Lower lobe of right lung (tissue), 2 donors: ENCODE data around the gene LHCGR. TPM values are rescaled to one million over a fixed set of nuclear protein-coding genes. Genes with fewer than 3 reads are reported as not detected.

ENCODE experiments used
- ATAC-seq, 2 donors: fragments of 200-7000 bp; cut with Tn5 transposase; one replicate each; pipeline ENCODE4 v1.9.1; 2020 to 2022; ENCODE audit warnings: mild to moderate bottlenecking in 2 of 2, moderate library complexity in 2 of 2
- DNase-seq: peaks from one replicate; pipeline ENCODE4 v3.0.0-alpha.2; 2020
- H3K27ac ChIP-seq: fragments of 200-600 bp; one replicate; pipeline ENCODE4 v1.8.0; 2022
- H3K27me3 ChIP-seq: fragments of 200-600 bp; one replicate; pipeline ENCODE4 v1.8.0; 2022; ENCODE audit warnings: low read depth
- H3K36me3 ChIP-seq: fragments of 200-600 bp; one replicate; pipeline ENCODE4 v1.8.0; 2022; ENCODE audit warnings: mild to moderate bottlenecking
- H3K4me1 ChIP-seq: fragments of 200-600 bp; one replicate; pipeline ENCODE4 v1.8.0; 2022
- H3K4me3 ChIP-seq: fragments of 200-600 bp; one replicate; pipeline ENCODE4 v1.8.0; 2022; ENCODE audit warnings: mild to moderate bottlenecking
- H3K9me3 ChIP-seq: fragments of 200-600 bp; one replicate; pipeline ENCODE4 v1.8.0; 2022
- CTCF ChIP-seq: fragments of 200-600 bp; IDR thresholded peaks from one replicate; pipeline ENCODE4 v1.8.0; 2022; ENCODE audit warnings: antibody characterized with exemption, mild to moderate bottlenecking
- intact Hi-C: fragments of 100-400 bp; cut with DNase I; formaldehyde crosslinking; loops from one replicate; pipeline ENCODE4 v1.11.0; 2022
- total RNA-seq: library from RNA; stranded (reverse); fragmentation: NEBNext Ultra II Directional; extraction: Animal tissue kit (Norgen Biotek cat#: 25700); gene quantifications from one replicate; pipeline ENCODE4 v1.2.1, GENCODE V29; 2021
- donor health status: DM: no; HTN: yes; CAD: no; lungs with severe emphysema.

The LHCGR gene
- total RNA-seq, 1 donor from 2014 or later: 0.30 TPM

- no peak overlapping the region for H3K27ac ChIP-seq
- no peak for TF ChIP-seq CTCF
- no peak for ATAC-seq
Measured at GRCh38 chr2:48691935-48692691, 63.4 kb downstream of the LHCGR start.

GRCh38 chr2:48685126-48685525, 70.4 kb downstream of the LHCGR start:
- H3K27me3 ChIP-seq: no peaks in the 10 kb centered on the region
- no peak overlapping the region for H3K27ac ChIP-seq
- no peaks in the 10 kb centered on the region for H3K4me1 ChIP-seq
- H3K9me3 ChIP-seq: no peaks in the 10 kb centered on the region
- no peak for TF ChIP-seq CTCF
- intact Hi-C loops: no loop called here
- DNase-seq (no peak), ATAC-seq (no peak)
- no peak overlapping the region for H3K4me3 ChIP-seq
- no peaks in the 10 kb centered on the region for H3K36me3 ChIP-seq

More at GRCh38 chr2:48691935-48692691, 63.4 kb downstream of the LHCGR start:
- Histone ChIP-seq H3K36me3 (no peaks in the 10 kb centered on the region), H3K27me3 (no peaks in the 10 kb centered on the region), H3K9me3 (no peaks in the 10 kb centered on the region), H3K4me1 (no peaks in the 10 kb centered on the region), H3K4me3 (no peak overlapping the region)
- intact Hi-C loops: no loop called here
- DNase-seq: no peak

GRCh38 chr2:48677450-48677849, 78.1 kb downstream of the LHCGR start:
- no peak overlapping the region for H3K4me3 ChIP-seq
- H3K36me3 ChIP-seq: no peaks in the 10 kb centered on the region
- no peaks in the 10 kb centered on the region for H3K9me3 ChIP-seq
- intact Hi-C loops: no loop called here
- ATAC-seq (no peak), DNase-seq (no peak)
- no peaks in the 10 kb centered on the region for H3K4me1 ChIP-seq
- no peak for TF ChIP-seq CTCF
- no peaks in the 10 kb centered on the region for H3K27me3 ChIP-seq
- no peak overlapping the region for H3K27ac ChIP-seq

DNA sequence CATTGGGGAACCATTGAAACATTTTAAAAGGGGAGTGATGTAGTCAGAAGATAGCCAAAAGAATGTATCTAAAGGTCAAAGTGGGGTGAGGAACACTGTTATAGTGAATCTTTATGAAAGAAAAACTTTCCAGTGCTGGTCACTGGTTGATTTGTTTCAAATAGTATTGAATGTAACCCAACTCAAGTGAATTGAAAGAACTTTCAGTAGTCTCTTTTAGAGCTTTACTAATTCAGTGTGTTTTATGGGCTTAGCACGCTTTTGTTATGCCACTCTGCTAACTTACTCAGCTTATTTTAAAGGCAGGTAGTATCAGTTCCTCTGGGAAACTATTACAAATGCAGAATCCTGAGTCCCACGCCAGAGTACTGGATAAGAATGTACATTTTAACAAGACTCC, 80.6 kb downstream of the LHCGR start:
- Histone ChIP-seq H3K9me3 (no peaks in the 10 kb centered on the region), H3K27me3 (no peaks in the 10 kb centered on the region), H3K4me1 (no peaks in the 10 kb centered on the region), H3K27ac (no peak overlapping the region), H3K4me3 (no peak overlapping the region), H3K36me3 (no peaks in the 10 kb centered on the region)
- DNase-seq: no peak
- TF ChIP-seq CTCF: no peak
- intact Hi-C loops: no loop called here
- no peak for ATAC-seq

DNA sequence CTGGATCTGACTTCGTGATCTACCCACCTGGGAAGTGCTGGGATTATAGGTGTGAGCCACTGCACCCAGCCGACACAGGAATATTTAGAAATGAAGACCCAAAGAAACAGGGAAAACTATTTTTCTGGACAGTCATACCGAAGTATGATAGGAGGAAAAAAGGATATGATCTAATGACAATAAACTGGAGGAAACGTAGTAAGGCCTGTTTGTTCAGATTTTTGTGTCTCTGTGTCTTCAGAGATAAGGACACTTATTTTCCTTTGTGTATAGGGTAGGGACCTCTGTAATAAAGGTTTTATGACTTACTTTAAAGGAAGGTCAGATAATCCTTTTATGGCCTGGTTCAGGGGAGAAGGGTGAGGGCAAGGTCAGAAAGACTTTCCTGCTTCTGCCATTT, 81.9 kb downstream of the LHCGR start:
- Histone ChIP-seq H3K4me3 (no peak overlapping the region), H3K36me3 (no peaks in the 10 kb centered on the region), H3K9me3 (no peaks in the 10 kb centered on the region), H3K27ac (no peak overlapping the region), H3K27me3 (no peaks in the 10 kb centered on the region), H3K4me1 (no peaks in the 10 kb centered on the region)
- no peak for ATAC-seq
- intact Hi-C loops: no loop called here
- no peak for DNase-seq
- no peak for TF ChIP-seq CTCF
